HG03025 (cell line): ENCODE data around the gene DCDC2C.

Source experiments
- ATAC-seq: cut with Tn5 transposase; IDR thresholded peaks from one replicate; pipeline ENCODE4 v1.9.1; 2021; ENCODE audit warnings: mild to moderate bottlenecking, moderate library complexity; ENCODE audit not compliant: unreplicated experiment, low FRiP score

DCDC2C gene

DNA sequence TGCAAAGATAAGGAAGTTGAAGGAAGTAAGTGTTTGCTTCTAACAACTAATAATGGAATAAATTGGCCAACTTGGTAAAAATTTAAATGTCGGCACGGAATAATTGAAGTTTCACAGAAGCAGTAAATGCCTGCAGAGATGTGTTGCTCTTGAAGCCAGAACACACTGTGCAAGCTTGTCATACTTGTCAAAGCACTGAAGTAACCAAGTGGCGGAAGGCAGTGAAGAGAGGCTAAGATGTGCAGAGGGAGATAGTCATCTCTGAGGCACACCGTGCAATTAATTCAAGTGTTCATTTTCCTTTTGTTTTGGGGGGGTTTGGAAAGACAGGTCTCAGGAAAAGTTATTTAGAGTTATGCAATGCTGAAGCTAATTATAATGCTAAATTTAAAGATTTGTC, 5.2 kb downstream of the DCDC2C start:
- no peak for ATAC-seq

DNA sequence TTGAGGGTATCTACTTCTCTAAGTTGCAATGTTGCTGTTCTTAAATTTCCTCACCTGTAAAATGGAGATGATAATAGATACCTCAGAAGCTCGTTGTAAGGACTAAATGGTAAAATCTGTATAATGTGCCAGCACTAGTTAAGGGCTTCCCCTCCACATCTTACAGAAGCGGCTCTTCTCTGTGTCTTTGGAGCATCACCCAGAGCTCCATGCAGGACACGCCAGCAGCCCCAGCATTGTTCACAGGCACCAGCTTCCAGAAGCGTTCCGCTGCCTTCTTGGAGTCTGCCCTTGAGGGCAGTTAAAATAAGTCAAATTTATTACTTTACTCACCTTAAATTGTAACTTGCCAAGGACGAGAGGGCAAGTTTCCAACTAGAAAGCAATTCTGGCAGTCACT, 5.8 kb downstream of the DCDC2C start:
- no peak for ATAC-seq

DNA sequence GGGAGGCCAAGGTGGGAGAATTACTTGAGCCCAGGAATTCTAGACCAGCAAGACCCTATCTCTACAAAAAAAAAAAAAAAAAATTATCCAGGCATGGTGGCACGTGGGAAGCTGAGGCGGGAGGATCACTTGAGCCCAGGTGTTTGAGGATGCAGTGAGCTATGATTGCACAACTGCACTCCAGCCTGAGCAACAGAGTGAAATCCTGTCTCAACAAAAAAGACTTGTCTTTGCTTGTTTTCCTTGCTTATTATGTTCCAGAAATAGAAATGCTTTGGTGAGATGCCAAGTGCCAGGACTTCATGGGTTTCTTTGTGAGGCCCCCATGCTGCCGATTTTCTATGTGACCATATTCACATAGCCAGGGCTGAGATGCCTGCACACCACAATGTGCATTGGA, 9.0 kb downstream of the DCDC2C start:
- ATAC-seq: no peak

DNA sequence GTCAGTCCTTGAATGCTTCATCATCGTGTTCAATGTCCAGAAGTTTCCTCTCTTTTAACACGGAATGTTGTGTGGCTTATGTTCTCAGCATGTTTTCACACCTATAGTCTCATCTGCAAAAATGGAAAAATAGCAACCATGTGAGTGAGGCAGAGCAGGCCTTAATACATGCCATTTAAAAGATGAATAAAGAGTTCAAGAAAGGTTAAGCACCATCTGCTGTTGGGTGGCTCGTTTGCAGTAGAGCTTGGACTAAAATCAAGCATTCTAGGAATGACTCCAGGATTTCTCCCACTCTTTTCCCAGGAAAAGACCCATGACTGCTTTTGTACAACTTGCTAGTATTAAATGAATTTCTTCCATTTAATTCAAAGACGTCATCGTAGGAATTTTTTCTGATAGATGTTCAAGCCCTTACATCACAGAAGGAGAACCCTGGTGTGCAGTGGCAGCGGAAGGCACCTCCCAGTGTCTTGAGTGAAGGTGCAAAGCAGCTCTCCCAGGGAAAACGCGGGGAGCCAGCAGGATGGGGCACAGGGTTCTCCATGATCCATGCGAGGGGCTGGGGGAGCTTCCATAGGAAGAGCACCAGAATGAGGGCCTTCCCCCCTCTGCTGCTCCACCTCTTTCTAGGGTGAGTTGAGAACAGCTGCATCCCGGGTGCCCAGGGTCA, 9.6 kb downstream of the DCDC2C start:
- ATAC-seq: no peak

DNA sequence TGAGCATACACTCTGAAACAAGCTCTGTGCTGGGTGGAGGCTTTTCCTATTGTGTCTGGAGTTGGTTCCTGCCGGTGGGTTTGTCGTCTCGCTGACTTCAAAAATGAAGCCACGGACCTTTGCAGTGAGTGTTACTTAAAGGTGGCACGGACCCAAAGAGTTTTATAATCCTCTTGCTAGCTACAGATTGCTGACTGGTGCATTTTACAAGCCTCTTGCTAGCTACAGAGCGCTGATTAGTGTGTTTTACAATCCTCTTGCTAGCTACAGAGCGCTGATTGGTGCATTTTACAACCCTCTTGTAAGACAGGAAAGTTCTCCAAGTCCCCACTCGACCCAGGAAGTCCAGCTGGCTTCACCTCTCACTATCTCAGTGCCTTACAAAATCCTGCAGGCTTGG, 15.3 kb downstream of the DCDC2C start:
- ATAC-seq: no peak

DNA sequence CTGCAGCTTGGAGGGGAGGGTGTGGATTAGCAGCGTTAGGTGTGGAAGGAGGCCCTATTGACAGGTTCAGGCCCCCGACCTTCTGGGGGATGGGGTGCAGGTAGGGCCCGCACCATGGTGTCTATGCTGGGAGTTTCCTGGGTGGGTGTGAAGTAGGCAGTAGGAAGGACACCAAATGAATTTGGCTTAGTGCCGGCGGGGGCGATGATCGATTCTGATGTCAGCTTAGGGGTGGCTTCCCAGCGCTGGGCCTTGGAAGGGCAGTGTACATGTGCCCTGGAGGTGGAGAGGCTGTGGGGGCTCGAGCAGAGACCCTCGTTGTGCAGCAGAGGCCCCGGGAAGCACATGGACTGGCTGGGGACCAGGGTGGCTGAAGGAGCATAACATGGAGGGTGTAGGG, 21.6 kb downstream of the DCDC2C start:
- ATAC-seq: no peak

DNA sequence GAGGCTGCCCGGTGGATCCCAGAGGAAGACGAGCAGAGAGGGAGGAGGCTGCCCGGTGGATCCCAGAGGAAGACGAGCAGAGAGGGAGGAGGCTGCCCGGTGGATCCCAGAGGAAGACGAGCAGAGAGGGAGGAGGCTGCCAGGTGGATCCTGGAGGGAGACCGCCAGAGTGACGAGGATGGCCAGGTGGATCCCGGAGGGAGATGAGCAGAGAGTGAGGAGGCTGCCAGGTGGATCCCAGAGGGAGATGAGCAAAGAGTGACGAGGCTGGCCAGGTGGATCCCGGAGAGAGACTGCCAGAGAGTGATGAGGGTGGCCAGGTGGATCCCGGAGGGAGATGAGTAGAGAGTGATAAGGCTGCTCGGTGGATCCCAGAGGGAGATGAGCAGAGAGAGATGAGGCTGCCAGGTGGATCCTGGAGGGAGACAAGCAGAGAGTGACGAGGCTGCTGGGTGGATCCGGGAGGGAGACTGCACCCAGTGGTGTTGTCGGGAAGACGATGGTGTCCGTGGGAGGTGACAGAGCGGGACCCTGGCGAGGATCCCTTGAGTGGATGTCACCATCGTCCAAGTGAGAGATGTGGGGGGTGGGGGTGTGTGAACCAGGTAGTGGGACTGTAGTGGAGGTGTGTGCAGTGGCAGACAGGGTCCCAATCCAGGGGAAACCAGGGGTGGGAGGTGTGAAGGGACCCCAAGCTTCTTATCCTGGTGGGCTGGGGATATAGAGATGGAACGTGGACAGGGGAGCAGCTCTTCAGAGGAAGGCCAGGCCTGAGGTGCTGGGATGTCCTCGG, 22.3 kb downstream of the DCDC2C start:
- ATAC-seq: no peak

DNA sequence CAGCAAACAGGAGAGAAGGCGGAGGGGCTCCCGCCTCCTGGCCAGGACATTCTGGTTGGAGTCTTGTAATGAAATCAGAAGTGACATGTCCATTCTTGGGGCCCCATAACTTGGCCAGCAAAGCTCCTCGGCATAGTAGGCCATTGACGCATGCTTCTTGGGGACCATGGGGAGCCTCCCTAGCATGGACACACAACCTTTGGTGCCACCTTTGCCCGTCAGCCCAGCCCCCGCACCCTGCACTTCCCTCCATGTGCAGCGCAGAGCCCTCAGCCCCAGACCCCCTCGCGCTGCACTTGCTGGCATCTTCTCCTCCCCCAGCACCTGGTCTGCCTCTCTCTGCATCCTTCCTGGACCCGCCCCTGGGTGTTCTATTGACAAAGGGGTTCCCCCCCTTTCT, 23.1 kb downstream of the DCDC2C start:
- no peak for ATAC-seq

DNA sequence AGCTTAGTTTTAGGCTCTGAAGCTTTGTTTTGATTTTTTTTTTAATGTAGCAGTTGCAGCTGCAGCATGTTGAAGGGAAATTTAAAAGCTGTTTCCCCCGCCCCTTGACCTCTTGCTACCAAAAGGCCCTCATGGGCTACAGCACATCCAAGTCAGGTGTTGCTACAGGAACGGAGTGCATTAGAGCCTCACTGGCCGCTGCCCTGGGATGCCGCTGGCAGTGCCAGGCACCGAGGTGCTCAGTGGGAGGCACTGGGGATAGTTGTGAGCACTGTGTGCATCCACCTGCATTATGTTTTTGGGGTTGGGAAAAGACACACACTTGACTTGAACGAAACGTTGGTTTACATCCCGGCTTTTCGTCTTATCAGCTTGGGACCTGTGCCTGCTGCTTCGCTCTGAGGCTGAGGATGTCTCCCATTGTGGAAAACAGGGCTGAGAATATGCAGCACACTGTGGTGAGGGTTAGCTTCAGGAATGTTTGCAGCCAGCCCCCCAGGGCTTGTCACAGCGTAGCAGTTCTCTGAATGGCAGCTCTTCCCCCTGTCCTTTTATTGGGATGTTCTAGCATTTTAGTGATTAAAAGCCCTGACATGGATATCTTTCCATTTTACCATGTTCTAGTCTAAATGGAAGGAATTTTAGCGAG, 24.1 kb downstream of the DCDC2C start:
- no peak for ATAC-seq

DNA sequence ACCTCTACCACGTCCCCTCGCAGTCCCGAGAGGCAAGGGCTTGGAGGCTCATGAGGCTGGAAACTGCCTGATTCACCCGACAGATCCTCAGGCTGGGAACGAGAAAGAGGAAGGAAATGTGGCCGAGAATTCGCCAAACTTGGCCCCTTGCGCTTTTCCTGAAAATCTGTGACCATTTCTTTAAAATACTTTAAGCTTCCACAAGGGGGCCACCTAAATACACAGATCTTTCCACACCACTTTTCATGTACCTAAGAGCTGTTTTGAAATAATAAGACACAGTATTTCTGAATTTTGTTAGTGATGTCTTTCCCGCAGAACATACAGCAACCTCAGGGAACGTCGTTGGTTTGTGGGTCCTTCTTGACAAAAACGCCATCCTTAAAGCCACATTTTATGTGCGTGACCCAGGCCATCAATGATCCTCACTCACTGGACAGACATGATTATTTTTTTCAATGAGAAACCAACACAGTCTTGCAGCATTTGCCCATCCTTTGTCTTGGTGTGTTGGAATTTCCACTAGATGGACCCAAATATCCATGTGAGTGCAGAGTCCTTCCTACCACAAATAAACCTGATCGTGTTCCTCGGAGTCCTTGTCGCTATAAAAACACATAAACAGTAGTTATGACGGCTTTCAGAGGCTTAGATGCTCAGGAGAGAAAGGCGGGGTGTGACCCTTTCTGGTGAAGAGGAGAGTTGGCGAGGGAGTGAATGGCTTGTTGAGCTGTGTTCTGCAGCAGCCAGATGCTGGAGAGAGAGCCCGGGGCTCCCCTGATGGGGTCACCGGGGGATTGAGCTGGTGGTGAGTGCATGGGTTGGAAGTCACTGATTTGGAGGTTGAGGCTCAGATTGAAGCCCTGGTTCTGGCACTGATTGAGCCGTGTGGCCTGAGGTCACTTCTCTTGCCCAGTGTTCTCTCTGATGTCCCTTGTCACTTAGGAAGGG, 25.0 kb downstream of the DCDC2C start:
- ATAC-seq: no peak

DNA sequence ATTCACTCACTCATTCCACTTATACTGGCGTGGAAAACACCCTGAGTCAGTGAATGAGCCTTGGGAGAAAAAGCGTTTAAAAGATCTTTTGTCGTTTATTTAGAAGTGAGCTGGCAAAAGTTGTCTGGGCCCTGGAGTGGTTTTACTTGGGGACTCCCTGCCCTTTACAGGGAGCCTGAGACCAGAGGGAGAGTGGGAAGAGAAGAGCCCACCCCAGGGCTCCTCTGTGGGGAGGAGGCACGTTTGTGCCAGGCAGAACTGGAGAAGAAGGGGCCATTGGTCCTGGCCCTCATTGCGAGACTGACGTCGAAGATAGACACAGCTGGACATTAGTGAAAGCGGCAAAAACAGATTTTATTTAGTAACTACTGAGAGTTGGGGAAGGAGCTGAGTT, 25.7 kb downstream of the DCDC2C start:
- ATAC-seq: no peak

DNA sequence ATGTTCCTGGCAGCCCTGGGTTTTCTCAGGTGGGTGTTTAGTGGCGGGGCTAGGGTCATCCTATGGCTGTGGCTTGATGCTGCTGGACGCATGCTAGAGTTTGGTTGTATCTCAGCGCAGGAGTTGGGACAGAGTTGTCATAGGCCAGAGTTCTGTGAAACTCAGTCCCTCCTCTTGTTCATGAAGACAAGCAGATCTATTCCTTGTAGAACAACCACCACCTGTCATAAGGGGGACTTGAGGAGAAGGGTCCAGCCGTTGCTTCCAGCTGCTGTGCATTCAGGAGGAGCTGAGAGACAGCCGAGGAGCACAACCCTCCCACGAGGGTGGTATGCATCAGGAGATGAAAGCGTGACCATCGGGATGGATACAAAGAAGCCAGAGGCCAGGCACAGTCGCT, 26.4 kb downstream of the DCDC2C start:
- no peak for ATAC-seq

DNA sequence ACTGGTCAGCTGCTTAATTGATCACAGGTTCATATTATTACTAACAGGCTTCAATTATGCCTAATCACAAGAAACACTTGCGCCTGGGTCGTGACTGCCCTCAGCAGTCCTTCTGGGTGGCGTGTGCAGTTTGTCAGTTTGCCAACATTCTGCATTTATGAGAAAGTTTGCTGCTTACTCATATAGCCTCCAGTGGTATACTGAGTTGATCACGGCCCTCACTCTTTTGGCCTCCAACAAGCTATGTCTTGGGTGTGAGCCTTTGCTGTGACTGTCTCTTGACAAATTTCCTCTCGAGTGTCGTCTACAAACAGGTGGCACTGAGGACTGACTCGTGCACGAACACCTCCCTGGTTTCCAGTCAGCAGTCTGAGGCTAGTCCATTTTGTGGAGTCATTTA, 27.3 kb downstream of the DCDC2C start:
- ATAC-seq: no peak

DNA sequence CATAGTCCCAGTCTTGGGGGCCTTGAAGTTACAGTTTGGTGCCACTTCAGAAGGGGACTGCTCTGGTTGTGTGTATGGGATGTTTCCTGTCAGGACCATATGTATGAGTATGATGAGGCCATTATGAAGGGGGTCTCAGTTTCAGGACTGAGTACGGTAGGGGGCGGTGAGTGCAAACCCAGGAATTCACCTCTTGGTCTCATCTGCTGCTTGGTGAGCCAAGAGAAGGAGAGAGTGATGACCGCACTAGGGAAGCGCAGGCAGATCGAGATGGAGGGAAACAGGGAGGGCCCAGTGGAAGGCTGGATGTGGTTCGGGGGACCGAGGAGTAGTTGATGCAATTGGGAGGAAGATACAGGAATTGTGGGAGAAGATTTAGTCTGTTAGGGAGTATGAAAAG, 28.5 kb downstream of the DCDC2C start:
- ATAC-seq: no peak

DNA sequence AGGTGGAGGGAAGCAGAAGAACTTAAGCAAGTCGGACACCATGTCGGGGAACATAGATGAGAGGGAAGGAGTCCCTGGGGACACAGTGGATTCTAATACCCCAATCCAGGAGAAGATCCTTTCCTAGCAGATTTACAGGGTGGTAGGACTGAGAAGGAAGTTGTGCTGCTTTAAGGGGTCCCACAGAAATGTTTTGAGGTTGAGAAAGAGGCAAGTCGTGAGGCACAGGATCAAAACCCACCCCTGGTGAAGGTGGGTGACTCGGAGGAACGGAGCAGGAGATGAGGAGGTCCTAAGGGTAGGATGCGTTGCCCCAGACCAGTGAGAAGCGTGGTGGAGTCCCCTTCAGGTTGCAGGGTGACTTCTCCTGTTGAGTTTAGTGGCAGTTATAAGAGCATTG, 32.7 kb downstream of the DCDC2C start:
- no peak for ATAC-seq

DNA sequence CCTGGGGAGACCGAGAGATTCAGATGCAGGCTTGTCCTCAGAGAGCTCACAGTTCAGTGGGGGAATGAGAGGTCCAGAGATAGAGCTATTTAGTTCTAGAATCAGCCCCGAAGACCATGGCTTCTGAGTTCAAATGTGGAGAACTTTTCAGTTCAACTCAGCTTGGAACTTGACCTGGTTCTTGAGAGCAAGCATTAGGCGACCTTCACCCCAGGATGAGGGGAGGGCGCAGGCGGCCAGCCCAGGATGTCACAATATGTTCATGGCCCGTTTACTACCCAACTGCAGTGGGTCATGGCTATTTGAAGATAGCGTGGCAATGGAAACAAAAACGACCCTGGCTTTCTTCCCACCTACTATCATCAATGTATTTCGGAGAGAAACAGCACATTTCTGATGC, 33.8 kb downstream of the DCDC2C start:
- ATAC-seq: no peak

DNA sequence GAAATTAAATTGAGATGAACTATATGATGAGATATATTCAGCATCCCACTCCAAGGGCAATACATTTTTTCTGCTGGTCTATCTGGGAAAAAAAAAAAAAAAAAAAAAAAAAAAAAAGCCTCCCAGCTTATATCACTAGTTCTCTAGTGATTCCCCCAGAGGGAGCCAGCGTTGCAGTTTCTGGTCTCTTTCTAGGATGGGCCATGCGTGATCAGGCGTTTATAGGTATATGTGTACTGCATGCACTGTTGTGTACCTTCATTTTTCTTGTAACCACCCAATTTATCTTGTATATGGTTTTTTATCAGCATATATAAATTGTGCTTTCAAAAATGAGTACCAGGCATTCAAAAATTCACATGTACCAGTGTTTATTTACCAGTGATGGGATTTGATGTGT, 35.1 kb downstream of the DCDC2C start:
- no peak for ATAC-seq

DNA sequence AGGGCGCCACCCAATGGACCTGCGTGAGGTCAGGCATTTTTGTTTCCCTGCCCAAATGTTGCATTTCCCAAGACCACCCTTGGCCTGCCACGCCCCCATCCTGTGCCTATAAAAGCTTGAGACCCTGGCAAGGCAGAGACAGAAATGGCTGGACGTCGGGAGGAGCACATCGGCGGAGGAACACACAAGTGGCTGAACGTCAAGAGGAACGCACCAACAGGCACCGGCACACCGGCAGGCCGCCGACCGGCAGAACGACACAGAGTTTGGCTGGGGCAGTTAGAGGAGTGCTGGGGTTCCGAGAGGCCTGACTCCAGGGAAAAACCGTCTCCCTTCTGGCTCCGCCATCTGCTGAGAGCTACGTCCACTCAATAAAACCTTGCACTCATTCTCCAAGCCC, 35.9 kb downstream of the DCDC2C start:
- ATAC-seq: no peak

DNA sequence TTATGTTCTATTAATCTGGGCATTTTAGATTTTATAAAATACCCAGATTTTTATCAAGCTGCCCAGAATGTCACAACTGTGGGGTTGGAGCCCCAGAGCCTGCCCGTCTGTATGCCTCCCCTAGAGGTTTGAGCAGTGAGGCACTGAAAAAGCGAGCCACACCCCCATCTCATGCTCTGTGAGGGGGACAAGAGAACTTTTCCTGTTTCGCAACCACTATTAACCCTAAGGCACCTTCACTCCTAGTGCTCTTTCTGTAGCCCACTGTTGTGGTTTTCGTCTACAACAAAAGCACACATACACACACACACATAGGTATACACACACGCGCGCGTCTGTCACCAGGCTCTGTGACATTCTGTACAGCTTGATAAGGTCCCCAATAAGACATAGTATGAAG, 38.0 kb downstream of the DCDC2C start:
- no peak for ATAC-seq

DNA sequence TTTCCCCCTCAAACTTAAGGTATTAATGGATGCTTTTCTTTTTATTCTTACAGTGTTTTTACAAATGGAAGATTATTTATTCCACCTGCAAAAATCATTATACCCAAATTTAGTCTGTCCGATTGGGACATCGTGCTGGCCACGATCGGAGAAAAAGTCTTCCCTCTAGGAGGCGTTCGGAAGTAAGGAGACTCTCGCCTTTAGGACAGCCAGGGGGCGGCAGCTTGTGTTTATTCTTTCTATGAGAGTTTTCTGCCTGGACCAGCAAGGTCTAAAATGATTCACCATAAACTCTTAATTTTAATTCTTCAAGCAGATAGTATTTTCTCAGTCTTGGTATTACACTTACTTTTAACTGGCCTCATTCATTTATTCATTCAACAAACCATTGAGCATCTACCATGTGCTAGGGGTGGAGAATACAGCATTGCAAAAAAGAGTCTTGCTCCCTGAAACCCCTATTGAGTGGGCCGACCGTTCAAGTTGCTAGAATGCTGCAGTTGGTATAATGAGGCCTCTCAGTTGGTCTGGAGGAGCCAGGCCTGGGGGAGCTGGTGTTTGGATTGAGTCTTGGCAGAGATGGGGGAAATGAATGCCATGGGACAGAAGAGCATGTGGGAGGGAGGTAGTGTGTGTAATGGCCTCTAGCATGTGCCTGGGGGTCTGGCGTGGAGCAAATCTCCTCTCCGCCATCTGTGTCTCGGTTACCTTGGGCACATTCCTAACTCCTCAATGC, 38.7 kb downstream of the DCDC2C start:
- ATAC-seq: no peak
